Measurements from ENCODE around the gene FGD6. TPM values are rescaled to one million over a fixed set of nuclear protein-coding genes. Genes with fewer than 3 reads are reported as not detected.
A peak's percentile ranks its signal among the peaks of the same experiment; 100 is the strongest.

The FGD6 gene
- total RNA-seq, 4 donors from 2014 or later: 25.8 to 46.5 (median 36.3) TPM

DNA sequence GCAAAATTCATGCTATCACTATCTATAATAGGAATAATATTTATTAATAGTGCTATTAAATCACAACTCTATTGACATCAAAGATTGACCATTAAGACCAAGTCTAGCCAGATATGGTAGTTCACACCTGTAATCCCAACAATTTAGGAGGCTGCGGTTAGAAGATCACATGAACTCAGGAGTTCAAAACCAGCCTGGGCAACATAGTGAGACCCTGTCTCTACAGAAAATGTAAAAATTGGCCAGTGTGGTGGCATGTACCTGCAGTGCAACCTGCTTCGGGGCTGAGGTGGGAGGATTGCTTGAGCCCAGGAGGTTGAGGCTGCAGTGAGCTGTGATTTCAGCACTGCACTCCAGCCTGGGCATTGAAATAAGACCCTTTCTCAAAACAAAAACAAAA is 11.3 kb upstream of the FGD6 start:
- Histone ChIP-seq H3K4me3 (no peak overlapping the region), H3K9me3 (no peaks in the 10 kb centered on the region), H3K4me1 (peaks cover 4 to 82% (median 10%) of the 10 kb centered on the region in 3 donors), H3K27ac (peak overlapping the region in 1 of 4 donors; percentile 43), H3K36me3 (peaks cover 0 to 13% of the 10 kb centered on the region in 2 donors), H3K27me3 (no peaks in the 10 kb centered on the region)
- ATAC-seq: no peak
- WGBS, 2 donors (ENCODE audit: low coverage in 1 of 2): 95 to 100% methylated on average over 1 to 2 of the region's 2 CpGs
- TF ChIP-seq POLR2A (IDR thresholded peaks at IDR 0.05) (no peak), EP300 (IDR thresholded peaks at IDR 0.05) (no peak), POLR2AphosphoS5 (IDR thresholded peaks at IDR 0.05) (no peak)
- TF ChIP-seq, protein P1, sequence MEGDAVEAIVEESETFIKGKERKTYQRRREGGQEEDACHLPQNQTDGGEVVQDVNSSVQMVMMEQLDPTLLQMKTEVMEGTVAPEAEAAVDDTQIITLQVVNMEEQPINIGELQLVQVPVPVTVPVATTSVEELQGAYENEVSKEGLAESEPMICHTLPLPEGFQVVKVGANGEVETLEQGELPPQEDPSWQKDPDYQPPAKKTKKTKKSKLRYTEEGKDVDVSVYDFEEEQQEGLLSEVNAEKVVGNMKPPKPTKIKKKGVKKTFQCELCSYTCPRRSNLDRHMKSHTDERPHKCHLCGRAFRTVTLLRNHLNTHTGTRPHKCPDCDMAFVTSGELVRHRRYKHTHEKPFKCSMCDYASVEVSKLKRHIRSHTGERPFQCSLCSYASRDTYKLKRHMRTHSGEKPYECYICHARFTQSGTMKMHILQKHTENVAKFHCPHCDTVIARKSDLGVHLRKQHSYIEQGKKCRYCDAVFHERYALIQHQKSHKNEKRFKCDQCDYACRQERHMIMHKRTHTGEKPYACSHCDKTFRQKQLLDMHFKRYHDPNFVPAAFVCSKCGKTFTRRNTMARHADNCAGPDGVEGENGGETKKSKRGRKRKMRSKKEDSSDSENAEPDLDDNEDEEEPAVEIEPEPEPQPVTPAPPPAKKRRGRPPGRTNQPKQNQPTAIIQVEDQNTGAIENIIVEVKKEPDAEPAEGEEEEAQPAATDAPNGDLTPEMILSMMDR (IDR thresholded peaks at IDR 0.05): no peak

GRCh38 chr12:95227818-95228356 is 10.6 kb upstream of the FGD6 start:
- 38 to 54% methylated on average over 3 of the region's 3 CpGs for WGBS, 2 donors (ENCODE audit: low coverage in 1 of 2)
- Histone ChIP-seq H3K36me3 (peaks cover 0 to 13% of the 10 kb centered on the region in 2 donors), H3K9me3 (no peaks in the 10 kb centered on the region), H3K27ac (peak overlapping the region in 1 of 4 donors; percentile 43), H3K4me3 (no peak overlapping the region), H3K4me1 (peaks cover 4 to 88% (median 10%) of the 10 kb centered on the region in 3 donors), H3K27me3 (no peaks in the 10 kb centered on the region)
- no peak for TF ChIP-seq POLR2A (IDR thresholded peaks at IDR 0.05)
- no peak for TF ChIP-seq POLR2AphosphoS5 (IDR thresholded peaks at IDR 0.05)
- TF ChIP-seq, protein P1 (IDR thresholded peaks at IDR 0.05): no peak
- no peak for TF ChIP-seq EP300 (IDR thresholded peaks at IDR 0.05)
- ATAC-seq: no peak

DNA sequence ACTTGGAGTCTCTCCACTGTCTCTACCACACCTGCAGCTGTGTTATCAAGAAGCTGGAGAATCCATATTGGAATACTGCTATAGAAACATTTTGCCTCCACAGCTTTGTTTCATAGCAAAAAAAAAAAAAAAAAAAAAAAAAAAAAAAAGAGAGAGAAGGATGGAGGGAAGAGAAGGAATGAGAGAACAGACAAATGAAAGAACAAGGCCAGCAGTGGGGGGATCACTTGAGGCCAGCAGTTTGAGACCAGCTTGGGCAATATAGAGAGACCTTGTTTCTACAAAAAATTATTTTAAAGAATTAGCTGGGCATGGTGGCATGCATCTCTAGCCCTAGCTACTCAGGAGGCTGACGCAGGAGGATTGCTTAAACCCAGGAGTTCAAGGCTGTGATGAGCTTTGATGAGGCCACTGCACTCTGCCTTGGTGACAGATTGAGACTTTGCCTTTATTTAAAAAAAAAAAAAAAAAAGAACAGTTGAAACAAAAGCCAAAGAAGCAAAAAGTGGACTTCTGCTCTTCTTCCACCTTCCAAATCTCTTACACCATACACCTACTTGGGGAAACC is 8.5 kb upstream of the FGD6 start:
- H3K27ac ChIP-seq: no peak overlapping the region
- 100% methylated on average over 1 of the region's 1 CpG for WGBS, 2 donors (ENCODE audit: low coverage in 1 of 2)
- peaks cover 4 to 88% (median 5%) of the 10 kb centered on the region in 3 donors for H3K4me1 ChIP-seq

GRCh38 chr12:95224202-95225170 is 7.2 kb upstream of the FGD6 start:
- TF ChIP-seq EP300 (IDR thresholded peaks at IDR 0.05) (no peak), POLR2A (IDR thresholded peaks at IDR 0.05) (no peak), POLR2AphosphoS5 (IDR thresholded peaks at IDR 0.05) (no peak)
- TF ChIP-seq, protein P1 (IDR thresholded peaks at IDR 0.05): no peak
- no peaks in the 10 kb centered on the region for H3K27me3 ChIP-seq
- peaks cover 4 to 88% (median 5%) of the 10 kb centered on the region in 3 donors for H3K4me1 ChIP-seq
- H3K9me3 ChIP-seq: no peaks in the 10 kb centered on the region
- H3K36me3 ChIP-seq: peaks cover 0 to 13% of the 10 kb centered on the region in 2 donors
- H3K4me3 ChIP-seq: no peak overlapping the region
- peak overlapping the region in 1 of 4 donors; percentile 17 for H3K27ac ChIP-seq
- no peak for ATAC-seq
- WGBS, 2 donors (ENCODE audit: low coverage in 1 of 2): 71 to 89% methylated on average over 4 to 6 of the region's 8 CpGs

More for the DNA sequence above, 8.5 kb upstream of the FGD6 start:
- TF ChIP-seq POLR2A (IDR thresholded peaks at IDR 0.05) (no peak), POLR2AphosphoS5 (IDR thresholded peaks at IDR 0.05) (no peak), EP300 (IDR thresholded peaks at IDR 0.05) (no peak)
- TF ChIP-seq, protein P1 (IDR thresholded peaks at IDR 0.05): no peak
- Histone ChIP-seq H3K27me3 (no peaks in the 10 kb centered on the region), H3K9me3 (no peaks in the 10 kb centered on the region), H3K36me3 (peaks cover 0 to 13% of the 10 kb centered on the region in 2 donors), H3K4me3 (no peak overlapping the region)
- no peak for ATAC-seq

Data from gastroesophageal sphincter (tissue), 4 donors.